GM12878 (cell line): Measurements from ENCODE around the gene ATF4. TPM values are rescaled to one million over a fixed set of nuclear protein-coding genes. Genes with fewer than 3 reads are reported as not detected.

Source experiments
- CBX3 ChIP-seq: fragments of 200-600 bp; sonication (generic); IDR thresholded peaks from 2 replicates; pipeline ENCODE4 v1.6.1; 2016; ENCODE audit warnings: low read depth, borderline replicate concordance
- CBX5 ChIP-seq: sonication (generic); IDR thresholded peaks from 2 replicates; pipeline ENCODE4 v1.6.1; 2016; ENCODE audit warnings: low read depth, moderate library complexity, mild to moderate bottlenecking, inconsistent platforms
- CEBPB ChIP-seq, 2 experiments: fragments of 150-350 bp in 1 of 2; IDR thresholded peaks; 2 replicates each; pipeline ENCODE4 v1.6.1; 2012 to 2014; ENCODE audit warnings: low read depth in 2 of 2, low read length in 2 of 2, borderline replicate concordance in 1 of 2, inconsistent platforms in 1 of 2
- EED ChIP-seq: sonication (generic); IDR thresholded peaks from 2 replicates; pipeline ENCODE4 v1.6.1; 2016; ENCODE audit warnings: antibody characterized with exemption, low read depth
- GABPA ChIP-seq: IDR thresholded peaks from 2 replicates; pipeline ENCODE4 v1.6.1; 2014; ENCODE audit warnings: antibody characterized with exemption, low read depth, mild to moderate bottlenecking, inconsistent platforms
- IKZF1 ChIP-seq: fragments of 450-650 bp; conservative IDR thresholded peaks from 2 replicates; pipeline ENCODE4 v1.6.1; 2017; ENCODE audit warnings: antibody characterized with exemption, mild to moderate bottlenecking
- KLF5 ChIP-seq: fragments of 450-650 bp; IDR thresholded peaks from 2 replicates; pipeline ENCODE4 v1.6.1; 2014; ENCODE audit warnings: mild to moderate bottlenecking; ENCODE audit not compliant: partially characterized antibody
- MEF2A ChIP-seq: IDR thresholded peaks from 2 replicates; pipeline ENCODE4 v1.6.1; 2011; ENCODE audit warnings: low read depth, mild to moderate bottlenecking, low read length, moderate library complexity; ENCODE audit not compliant: insufficient read depth
- MTA2 ChIP-seq: fragments of 450-650 bp; IDR thresholded peaks from 2 replicates; pipeline ENCODE4 v1.6.1; 2016; ENCODE audit warnings: low read depth, mild to moderate bottlenecking, moderate library complexity
- MYB ChIP-seq: fragments of 150-350 bp; IDR thresholded peaks from 2 replicates; pipeline ENCODE4 v1.6.1; 2014; ENCODE audit warnings: mild to moderate bottlenecking, low read depth, low read length, borderline replicate concordance
- NBN ChIP-seq: fragments of 450-650 bp; IDR thresholded peaks from 2 replicates; pipeline ENCODE4 v1.6.1; 2016
- NR2C2 ChIP-seq: IDR thresholded peaks from 2 replicates; pipeline ENCODE4 v1.6.1; 2011; ENCODE audit warnings: borderline replicate concordance, low read depth; ENCODE audit not compliant: control insufficient read depth, insufficient read length
- RELA ChIP-seq: fragments of 450-650 bp; IDR thresholded peaks from 2 replicates; pipeline ENCODE4 v1.8.0; 2014; ENCODE audit warnings: borderline replicate concordance; ENCODE audit not compliant: partially characterized antibody
- SMARCA5 ChIP-seq: fragments of 450-650 bp; IDR thresholded peaks from 2 replicates; pipeline ENCODE4 v1.6.1; 2017; ENCODE audit warnings: mild to moderate bottlenecking
- SP1 ChIP-seq: IDR thresholded peaks from one replicate; pipeline ENCODE4 v1.6.1; 2011; ENCODE audit warnings: low read depth, low read length
- SREBF2 ChIP-seq: IDR thresholded peaks from 2 replicates; pipeline ENCODE4 v1.6.1; 2012; ENCODE audit warnings: mild to moderate bottlenecking, low read length
- SRF ChIP-seq, 2 experiments: IDR thresholded peaks; 2 replicates each; pipeline ENCODE4 v1.6.1; 2011; ENCODE audit warnings: low read depth in 2 of 2, low read length in 2 of 2, mild to moderate bottlenecking in 1 of 2, moderate library complexity in 1 of 2
- YY1 ChIP-seq: IDR thresholded peaks from 2 replicates; pipeline ENCODE4 v1.6.1; 2011; ENCODE audit warnings: low read depth, mild to moderate bottlenecking, low read length
- polyA plus RNA-seq, 11 experiments: library from polyadenylated mRNA; depleted of rRNA in 4 of 11; unstranded in 6 of 11; stranded (reverse) in 5 of 11; fragments of >200 nt; fragmentation: Nextera tagmentation in 4 of 11; fragmentation: Illumina TruSeq in 1 of 11; extraction: Ambion mirVana in 4 of 11; extraction: Trizol in 1 of 11; gene quantifications; 1 replicate in 1 of 11; 2 replicates in 10 of 11; pipeline versions ENCODE4 v1.2.1 to v1.2.3, GENCODE V29; 2011 to 2016; ENCODE audit warnings: inconsistent platforms in 2 of 11, missing spikeins in 2 of 11, low read depth in 1 of 11
- total RNA-seq, 4 experiments: library from RNA; depleted of rRNA in 3 of 4; stranded (reverse); fragments of >200 nt in 3 of 4; fragmentation: Illumina TruSeq in 1 of 4; extraction: Trizol in 1 of 4; gene quantifications; 2 replicates each; pipeline versions ENCODE4 v1.2.1 to v1.2.3, GENCODE V29; 2013 to 2021
- TF ChIP-seq, protein P1 (sequence below): IDR thresholded peaks from 2 replicates; pipeline ENCODE4 v1.6.1; 2012; ENCODE audit warnings: low read depth, low read length, improper control_type of control experiment
- TF ChIP-seq, protein P2 (sequence below): IDR thresholded peaks from 2 replicates; pipeline ENCODE4 v1.6.1; 2012; ENCODE audit warnings: low read length, inconsistent platforms
- TF ChIP-seq, protein P3 (sequence below): fragments of 450-650 bp; IDR thresholded peaks from 2 replicates; pipeline ENCODE4 v1.6.1; 2016; ENCODE audit warnings: mild to moderate bottlenecking
- TF ChIP-seq, protein P4 (sequence below): IDR thresholded peaks from 2 replicates; pipeline ENCODE4 v1.6.1; 2012; ENCODE audit warnings: low read depth, low read length, improper control_type of control experiment
- TF ChIP-seq, protein P5 (sequence below): IDR thresholded peaks from 2 replicates; pipeline ENCODE4 v1.6.1; 2011; ENCODE audit warnings: mild to moderate bottlenecking, low read depth, low read length, moderate library complexity; ENCODE audit not compliant: insufficient replicate concordance
- TF ChIP-seq, protein P6 (sequence below): IDR thresholded peaks from 2 replicates; pipeline ENCODE4 v1.6.1; 2012; ENCODE audit warnings: low read depth, low read length, improper control_type of control experiment

ATF4 gene
- total and polyA plus RNA-seq, 10 of the 15 experiments (the other 5 are each of a cell fraction or from before 2014, with no cell fraction given): 88.3 to 605 (median 320) TPM

DNA sequence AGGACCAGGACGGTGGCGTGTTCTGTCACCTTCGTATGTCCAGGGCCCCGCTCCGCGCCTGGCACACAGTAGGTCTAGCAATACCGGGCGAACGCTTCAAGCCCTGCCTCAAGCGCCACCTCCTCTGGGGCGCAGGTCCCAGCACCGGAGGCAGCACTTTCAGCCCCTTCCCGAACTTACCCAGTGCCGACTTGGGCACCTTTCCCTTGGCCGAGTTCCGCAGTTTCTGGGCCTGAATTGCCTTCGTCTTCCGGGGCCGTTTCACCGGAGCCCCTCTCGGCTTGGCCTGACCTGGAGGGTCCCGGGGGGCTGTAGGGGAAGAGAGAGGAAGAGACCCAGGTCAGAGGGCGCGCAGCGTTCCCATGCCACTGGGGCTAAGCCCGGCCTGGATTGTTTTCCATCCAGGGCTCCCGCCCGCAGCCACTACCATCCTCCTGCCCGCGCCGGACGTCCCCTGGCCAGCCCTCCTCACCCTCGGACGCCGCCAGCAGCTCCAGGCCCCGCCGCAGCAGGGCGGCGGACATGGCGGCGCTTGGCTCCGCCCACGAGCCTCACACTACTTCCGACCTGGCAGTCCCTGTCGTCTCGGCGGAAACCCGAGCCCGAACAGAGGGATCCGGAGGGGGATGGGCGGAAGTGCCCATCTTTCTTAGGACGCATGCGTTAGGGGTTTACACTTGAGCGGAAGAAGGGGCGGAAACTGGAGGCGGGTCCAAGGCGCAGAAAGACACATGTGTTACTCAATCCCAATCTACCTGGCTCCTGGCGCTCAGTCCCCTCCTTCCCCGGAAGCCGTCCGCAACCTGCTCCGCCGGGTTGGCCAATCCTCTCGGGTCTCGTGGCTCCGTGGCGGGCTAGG lies 12.1 kb downstream of the ATF4 start, which contains the start of gene RPS19BP1 (continued):
- TF ChIP-seq, protein P1, sequence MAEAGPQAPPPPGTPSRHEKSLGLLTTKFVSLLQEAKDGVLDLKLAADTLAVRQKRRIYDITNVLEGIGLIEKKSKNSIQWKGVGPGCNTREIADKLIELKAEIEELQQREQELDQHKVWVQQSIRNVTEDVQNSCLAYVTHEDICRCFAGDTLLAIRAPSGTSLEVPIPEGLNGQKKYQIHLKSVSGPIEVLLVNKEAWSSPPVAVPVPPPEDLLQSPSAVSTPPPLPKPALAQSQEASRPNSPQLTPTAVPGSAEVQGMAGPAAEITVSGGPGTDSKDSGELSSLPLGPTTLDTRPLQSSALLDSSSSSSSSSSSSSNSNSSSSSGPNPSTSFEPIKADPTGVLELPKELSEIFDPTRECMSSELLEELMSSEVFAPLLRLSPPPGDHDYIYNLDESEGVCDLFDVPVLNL: peak; percentile 55; the same call in 1 of the 2 replicates
- TF ChIP-seq NBN (no peak), EED (no peak), YY1 (peak; percentile 95), SMARCA5 (no peak), MYB (no peak), MTA2 (no peak), KLF5 (peak; percentile 65), GABPA (no peak), IKZF1 (peak; percentile 81; the same call in 1 of the 2 replicates), CBX5 (no peak), MEF2A (no peak), CEBPB (IDR thresholded peaks at IDR 0.05; ENCODE audit: borderline replicate concordance in 1 of 2, low read depth in 2 of 2, low read length in 2 of 2) (peak in 1 of 2 experiments; percentile 38; a peak in 2 of 4 replicates), SRF (IDR thresholded peaks at IDR 0.05; ENCODE audit: low read depth in 2 of 2, low read length in 2 of 2) (peak; percentile 40 to 47; a peak in 2 of 4 replicates), SP1 (peak; percentile 80), SREBF2 (no peak), NR2C2 (no peak), CBX3 (no peak), RELA (peak; percentile 23)
- TF ChIP-seq, protein P2, sequence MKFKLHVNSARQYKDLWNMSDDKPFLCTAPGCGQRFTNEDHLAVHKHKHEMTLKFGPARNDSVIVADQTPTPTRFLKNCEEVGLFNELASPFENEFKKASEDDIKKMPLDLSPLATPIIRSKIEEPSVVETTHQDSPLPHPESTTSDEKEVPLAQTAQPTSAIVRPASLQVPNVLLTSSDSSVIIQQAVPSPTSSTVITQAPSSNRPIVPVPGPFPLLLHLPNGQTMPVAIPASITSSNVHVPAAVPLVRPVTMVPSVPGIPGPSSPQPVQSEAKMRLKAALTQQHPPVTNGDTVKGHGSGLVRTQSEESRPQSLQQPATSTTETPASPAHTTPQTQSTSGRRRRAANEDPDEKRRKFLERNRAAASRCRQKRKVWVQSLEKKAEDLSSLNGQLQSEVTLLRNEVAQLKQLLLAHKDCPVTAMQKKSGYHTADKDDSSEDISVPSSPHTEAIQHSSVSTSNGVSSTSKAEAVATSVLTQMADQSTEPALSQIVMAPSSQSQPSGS: no peak
- TF ChIP-seq, protein P3, sequence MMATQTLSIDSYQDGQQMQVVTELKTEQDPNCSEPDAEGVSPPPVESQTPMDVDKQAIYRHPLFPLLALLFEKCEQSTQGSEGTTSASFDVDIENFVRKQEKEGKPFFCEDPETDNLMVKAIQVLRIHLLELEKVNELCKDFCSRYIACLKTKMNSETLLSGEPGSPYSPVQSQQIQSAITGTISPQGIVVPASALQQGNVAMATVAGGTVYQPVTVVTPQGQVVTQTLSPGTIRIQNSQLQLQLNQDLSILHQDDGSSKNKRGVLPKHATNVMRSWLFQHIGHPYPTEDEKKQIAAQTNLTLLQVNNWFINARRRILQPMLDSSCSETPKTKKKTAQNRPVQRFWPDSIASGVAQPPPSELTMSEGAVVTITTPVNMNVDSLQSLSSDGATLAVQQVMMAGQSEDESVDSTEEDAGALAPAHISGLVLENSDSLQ: peak; percentile 98
- TF ChIP-seq, protein P4, sequence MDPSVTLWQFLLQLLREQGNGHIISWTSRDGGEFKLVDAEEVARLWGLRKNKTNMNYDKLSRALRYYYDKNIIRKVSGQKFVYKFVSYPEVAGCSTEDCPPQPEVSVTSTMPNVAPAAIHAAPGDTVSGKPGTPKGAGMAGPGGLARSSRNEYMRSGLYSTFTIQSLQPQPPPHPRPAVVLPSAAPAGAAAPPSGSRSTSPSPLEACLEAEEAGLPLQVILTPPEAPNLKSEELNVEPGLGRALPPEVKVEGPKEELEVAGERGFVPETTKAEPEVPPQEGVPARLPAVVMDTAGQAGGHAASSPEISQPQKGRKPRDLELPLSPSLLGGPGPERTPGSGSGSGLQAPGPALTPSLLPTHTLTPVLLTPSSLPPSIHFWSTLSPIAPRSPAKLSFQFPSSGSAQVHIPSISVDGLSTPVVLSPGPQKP: peak; percentile 93
- TF ChIP-seq, protein P5, sequence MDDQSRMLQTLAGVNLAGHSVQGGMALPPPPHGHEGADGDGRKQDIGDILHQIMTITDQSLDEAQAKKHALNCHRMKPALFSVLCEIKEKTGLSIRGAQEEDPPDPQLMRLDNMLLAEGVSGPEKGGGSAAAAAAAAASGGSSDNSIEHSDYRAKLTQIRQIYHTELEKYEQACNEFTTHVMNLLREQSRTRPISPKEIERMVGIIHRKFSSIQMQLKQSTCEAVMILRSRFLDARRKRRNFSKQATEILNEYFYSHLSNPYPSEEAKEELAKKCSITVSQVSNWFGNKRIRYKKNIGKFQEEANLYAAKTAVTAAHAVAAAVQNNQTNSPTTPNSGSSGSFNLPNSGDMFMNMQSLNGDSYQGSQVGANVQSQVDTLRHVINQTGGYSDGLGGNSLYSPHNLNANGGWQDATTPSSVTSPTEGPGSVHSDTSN: peak; percentile 93
- TF ChIP-seq, protein P6, sequence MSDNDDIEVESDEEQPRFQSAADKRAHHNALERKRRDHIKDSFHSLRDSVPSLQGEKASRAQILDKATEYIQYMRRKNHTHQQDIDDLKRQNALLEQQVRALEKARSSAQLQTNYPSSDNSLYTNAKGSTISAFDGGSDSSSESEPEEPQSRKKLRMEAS: no peak; the same call in 1 of the 2 replicates
